Natural killer cell (primary cell): ENCODE measurements around the gene FOXP3. TPM values are rescaled to one million over a fixed set of nuclear protein-coding genes. Genes with fewer than 3 reads are reported as not detected.
A peak's percentile ranks its signal among the peaks of the same experiment; 100 is the strongest.

Source experiments
- ATAC-seq, 3 donors: fragments of 150-1000 bp in 2 of 3; fragments of 200-7000 bp in 1 of 3; cut with Tn5 transposase; 1 replicate in 1 of 3; 2 replicates in 2 of 3; pipeline ENCODE4 v1.10.0; 2021; ENCODE audit warnings: mild to moderate bottlenecking in 2 of 3, moderate library complexity in 2 of 3
- DNase-seq, 2 donors: peaks; one replicate each; pipeline versions ENCODE4 v3.0.0 to v3.0.0-alpha.2; 2013 to 2021; ENCODE audit warnings: mixed read lengths in 1 of 2
- H3K27ac ChIP-seq: one replicate; pipeline ENCODE4 v1.5.1; 2013; ENCODE audit warnings: mild to moderate bottlenecking, low read length
- H3K27me3 ChIP-seq: one replicate; pipeline ENCODE4 v1.6.1; 2013; ENCODE audit warnings: low read length; ENCODE audit not compliant: control insufficient read depth, insufficient read depth
- H3K36me3 ChIP-seq: one replicate; pipeline ENCODE4 v1.6.1; 2013; ENCODE audit warnings: low read length; ENCODE audit not compliant: control insufficient read depth, insufficient read depth
- H3K4me1 ChIP-seq: one replicate; pipeline ENCODE4 v1.6.1; 2013; ENCODE audit warnings: low read length; ENCODE audit not compliant: control insufficient read depth, insufficient read depth
- H3K4me3 ChIP-seq: one replicate; pipeline ENCODE4 v1.5.1; 2013; ENCODE audit warnings: low read length
- H3K9me3 ChIP-seq: one replicate; pipeline ENCODE4 v1.6.1; 2013; ENCODE audit warnings: low read length; ENCODE audit not compliant: control insufficient read depth, insufficient read depth
- H3K27ac Mint-ChIP-seq, 2 donors: one replicate each; pipeline ENCODE4 v1.8.0; 2022; ENCODE audit warnings: mild to moderate bottlenecking in 2 of 2, mixed read lengths in 2 of 2, moderate library complexity in 1 of 2
- H3K27me3 Mint-ChIP-seq, 2 donors: one replicate each; pipeline ENCODE4 v1.8.0; 2022; ENCODE audit warnings: low read depth in 2 of 2, mixed read lengths in 2 of 2
- H3K36me3 Mint-ChIP-seq: one replicate; pipeline ENCODE4 v1.8.0; 2022; ENCODE audit warnings: mixed read lengths
- H3K4me1 Mint-ChIP-seq, 2 donors: one replicate each; pipeline ENCODE4 v1.8.0; 2022; ENCODE audit warnings: mixed read lengths in 2 of 2
- H3K4me3 Mint-ChIP-seq: one replicate; pipeline ENCODE4 v1.8.0; 2022; ENCODE audit warnings: mild to moderate bottlenecking, moderate library complexity, mixed read lengths
- H3K9me3 Mint-ChIP-seq, 2 donors: one replicate each; pipeline ENCODE4 v1.8.0; 2022; ENCODE audit warnings: mixed read lengths in 2 of 2
- WGBS: methylation state at CpG from one replicate; pipeline ENCODE4 v1.1.7; 2013; ENCODE audit warnings: missing lambda C conversion rate; ENCODE audit not compliant: insufficient coverage; 5-methylcytosine and 5-hydroxymethylcytosine counted together
- intact Hi-C: fragments of 100-400 bp; cut with micrococcal nuclease; formaldehyde crosslinking; loops from one replicate; pipeline ENCODE4 v1.14.2; 2022
- total RNA-seq, 4 donors: library from RNA; stranded (reverse); fragments of 120-200 nt in 1 of 4; gene quantifications; one replicate each; pipeline versions ENCODE4 v1.2.3 to v1.2.4, GENCODE V29; 2013 to 2022
- TF ChIP-seq, protein P1 (sequence below): fragments of 200-600 bp; IDR thresholded peaks from one replicate; pipeline ENCODE4 v1.8.0; 2022; ENCODE audit warnings: antibody characterized with exemption

Gene FOXP3
- total RNA-seq, 3 donors from 2014 or later (not counting 1 experiment from before 2014, with no cell fraction given), result 0.09 to 0.32 (median 0.20) TPM

DNA sequence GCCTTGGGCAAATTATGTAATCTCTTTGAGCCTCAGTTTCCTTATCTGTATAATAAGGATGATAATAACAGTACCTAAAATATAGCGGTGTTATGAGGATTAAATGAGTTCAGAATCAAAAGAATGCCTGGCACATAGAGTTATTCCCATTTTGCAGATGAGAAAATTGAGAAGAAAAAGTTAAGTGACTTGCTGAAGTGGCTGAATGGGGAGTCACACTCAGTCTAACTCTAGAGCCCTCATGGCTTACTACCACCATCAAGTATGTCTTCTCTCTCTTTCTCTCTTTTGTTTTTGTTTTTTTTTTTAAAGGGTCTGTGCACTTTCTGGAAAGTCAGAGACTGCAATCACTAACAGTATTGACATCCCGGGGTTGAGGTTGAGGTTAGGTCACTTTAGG lies 32.0 kb downstream of the FOXP3 start:
- Mint-ChIP-seq H3K9me3 (no peaks in the 10 kb centered on the region), H3K36me3 (no peaks in the 10 kb centered on the region), H3K4me3 (peak overlapping the region; percentile 29), H3K27ac (no peak overlapping the region), H3K4me1 (peaks cover 11 to 43% of the 10 kb centered on the region in 2 donors), H3K27me3 (no peaks in the 10 kb centered on the region)
- DNase-seq (no peak), ATAC-seq (no peak)
- H3K4me1 ChIP-seq, result peaks cover 41% of the 10 kb centered on the region
- H3K4me3 ChIP-seq, result no peak overlapping the region
- H3K9me3 ChIP-seq, result no peaks in the 10 kb centered on the region
- no peaks in the 10 kb centered on the region for H3K36me3 ChIP-seq
- no peaks in the 10 kb centered on the region for H3K27me3 ChIP-seq
- TF ChIP-seq, protein P1, sequence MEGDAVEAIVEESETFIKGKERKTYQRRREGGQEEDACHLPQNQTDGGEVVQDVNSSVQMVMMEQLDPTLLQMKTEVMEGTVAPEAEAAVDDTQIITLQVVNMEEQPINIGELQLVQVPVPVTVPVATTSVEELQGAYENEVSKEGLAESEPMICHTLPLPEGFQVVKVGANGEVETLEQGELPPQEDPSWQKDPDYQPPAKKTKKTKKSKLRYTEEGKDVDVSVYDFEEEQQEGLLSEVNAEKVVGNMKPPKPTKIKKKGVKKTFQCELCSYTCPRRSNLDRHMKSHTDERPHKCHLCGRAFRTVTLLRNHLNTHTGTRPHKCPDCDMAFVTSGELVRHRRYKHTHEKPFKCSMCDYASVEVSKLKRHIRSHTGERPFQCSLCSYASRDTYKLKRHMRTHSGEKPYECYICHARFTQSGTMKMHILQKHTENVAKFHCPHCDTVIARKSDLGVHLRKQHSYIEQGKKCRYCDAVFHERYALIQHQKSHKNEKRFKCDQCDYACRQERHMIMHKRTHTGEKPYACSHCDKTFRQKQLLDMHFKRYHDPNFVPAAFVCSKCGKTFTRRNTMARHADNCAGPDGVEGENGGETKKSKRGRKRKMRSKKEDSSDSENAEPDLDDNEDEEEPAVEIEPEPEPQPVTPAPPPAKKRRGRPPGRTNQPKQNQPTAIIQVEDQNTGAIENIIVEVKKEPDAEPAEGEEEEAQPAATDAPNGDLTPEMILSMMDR, result no peak
- no peak overlapping the region for H3K27ac ChIP-seq
- intact Hi-C loops, result no loop called here
- WGBS, result 100% methylated on average over 1 of the region's 2 CpGs

DNA sequence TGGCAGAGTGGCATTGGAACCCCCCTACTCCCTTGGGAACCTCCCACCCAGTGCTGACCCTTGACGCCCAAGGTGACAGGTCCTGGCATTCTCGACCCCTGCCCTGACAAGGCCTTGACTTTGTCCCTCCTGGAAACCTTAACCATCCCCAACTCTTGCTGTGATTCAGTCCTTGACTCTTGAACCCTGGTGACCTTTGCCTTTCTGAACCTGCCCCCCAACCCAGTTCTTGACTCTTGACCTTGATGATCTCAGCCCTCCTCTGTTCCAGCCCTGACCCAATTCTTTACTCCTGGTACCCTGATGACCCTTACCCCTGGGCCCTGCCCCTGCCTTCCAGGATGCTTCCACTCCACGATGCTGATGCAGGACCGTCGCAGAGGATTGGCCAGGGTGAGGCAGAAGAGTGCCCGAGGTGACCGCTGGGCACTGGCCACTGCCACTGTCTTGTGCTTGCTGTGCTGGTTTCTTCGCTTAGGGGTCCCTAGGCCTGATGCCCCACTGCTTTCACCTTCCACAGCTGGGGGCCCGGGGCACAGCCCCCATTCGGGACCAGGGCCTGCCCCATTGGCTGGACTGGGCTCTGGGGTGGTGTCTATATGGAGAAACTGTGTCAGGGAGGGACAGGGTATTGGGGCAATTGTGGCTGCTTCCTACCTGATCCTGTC lies 33.0 kb downstream of the FOXP3 start:
- no peaks in the 10 kb centered on the region for H3K27me3 Mint-ChIP-seq
- Histone ChIP-seq H3K27me3 (no peaks in the 10 kb centered on the region), H3K27ac (peak overlapping the region; percentile 77), H3K36me3 (no peaks in the 10 kb centered on the region), H3K9me3 (no peaks in the 10 kb centered on the region), H3K4me1 (peaks cover 32% of the 10 kb centered on the region), H3K4me3 (no peak overlapping the region)
- TF ChIP-seq, protein P1, result no peak
- no peak for ATAC-seq
- no peak for DNase-seq
- H3K27ac Mint-ChIP-seq, result peak overlapping the region in 1 of 2 donors; percentile 86
- WGBS, result 100% methylated on average over 10 of the region's 10 CpGs
- H3K4me1 Mint-ChIP-seq, result peaks cover under 1 to 32% of the 10 kb centered on the region in 2 donors
- H3K9me3 Mint-ChIP-seq, result no peaks in the 10 kb centered on the region
- H3K36me3 Mint-ChIP-seq, result no peaks in the 10 kb centered on the region
- intact Hi-C loops, result no loop called here
- peak overlapping the region; percentile 11 for H3K4me3 Mint-ChIP-seq

DNA sequence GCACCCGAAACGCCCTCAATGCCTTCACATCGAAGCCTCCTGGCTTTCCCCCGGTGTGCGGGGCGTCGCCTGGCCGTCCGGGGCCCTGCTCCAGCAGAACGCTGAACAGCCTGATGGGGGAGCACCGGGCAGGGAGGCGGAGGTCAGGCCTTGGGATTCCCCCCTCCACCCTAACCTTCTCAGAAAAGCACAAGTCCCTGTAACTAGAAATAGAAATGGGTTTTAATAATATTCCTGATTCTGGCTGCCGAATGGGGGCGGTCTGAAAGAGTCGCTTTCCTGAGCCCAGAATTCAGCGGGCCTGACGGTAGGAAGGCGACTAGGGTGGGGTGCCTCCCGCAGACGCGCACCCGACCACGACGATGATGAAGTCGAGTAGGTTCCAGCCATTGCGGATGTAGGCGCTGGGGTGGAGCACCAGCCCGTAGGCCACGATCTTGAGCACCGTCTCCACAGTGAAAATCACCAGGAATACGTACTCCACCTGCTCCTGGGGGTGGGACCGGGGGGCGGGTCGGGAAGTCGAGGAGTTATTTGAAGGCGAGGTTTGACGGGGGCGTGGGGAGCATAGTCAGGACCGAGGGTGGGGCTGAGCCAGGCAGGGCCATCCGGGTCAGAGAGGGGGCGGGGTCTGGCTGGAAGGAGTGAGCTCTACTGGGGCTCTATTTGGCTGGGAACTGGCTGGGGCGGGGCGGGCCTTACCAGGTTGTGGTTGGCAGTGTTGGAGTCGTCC lies 33.8 kb downstream of the FOXP3 start:
- whole genome bisulfite sequencing, result 5% methylated on average over 42 of the region's 44 CpGs
- Histone ChIP-seq H3K27ac (peak overlapping the region; percentile 77), H3K4me1 (peaks cover 25% of the 10 kb centered on the region), H3K9me3 (no peaks in the 10 kb centered on the region), H3K36me3 (no peaks in the 10 kb centered on the region), H3K4me3 (peak overlapping the region; percentile 45), H3K27me3 (no peaks in the 10 kb centered on the region)
- H3K9me3 Mint-ChIP-seq, result no peaks in the 10 kb centered on the region
- H3K4me1 Mint-ChIP-seq, result peaks cover 0 to 26% of the 10 kb centered on the region in 2 donors
- TF ChIP-seq, protein P1, result no peak
- H3K4me3 Mint-ChIP-seq, result peak overlapping the region; percentile 80
- H3K27me3 Mint-ChIP-seq, result no peaks in the 10 kb centered on the region
- ATAC-seq (peak; percentile 65 to 79 (median 69)), DNase-seq (peak; percentile 23 to 72)
- intact Hi-C loops, result no loop called here
- no peaks in the 10 kb centered on the region for H3K36me3 Mint-ChIP-seq
- H3K27ac Mint-ChIP-seq, result peak overlapping the region; percentile 63 to 86
